LNCaP clone FGC (cell line): Measurements from ENCODE around the gene TMEM250.
A peak's percentile ranks its signal among the peaks of the same experiment; 100 is the strongest.

ENCODE experiments used
- DNase-seq: peaks from one replicate; pipeline ENCODE4 v3.0.0-alpha.2; 2011; ENCODE audit warnings: low read depth
- H3K4me3 ChIP-seq: 2 replicates; pipeline ENCODE4 v1.5.1; 2011; ENCODE audit warnings: mild to moderate bottlenecking, low read depth, low read length, control low read depth
- TF ChIP-seq, protein P1 (sequence below): IDR thresholded peaks from 2 replicates; pipeline ENCODE4 v1.5.1; 2012; ENCODE audit warnings: mild to moderate bottlenecking; ENCODE audit not compliant: control insufficient read depth, insufficient read depth; ENCODE audit errors: extremely low read depth

Gene TMEM250

DNA sequence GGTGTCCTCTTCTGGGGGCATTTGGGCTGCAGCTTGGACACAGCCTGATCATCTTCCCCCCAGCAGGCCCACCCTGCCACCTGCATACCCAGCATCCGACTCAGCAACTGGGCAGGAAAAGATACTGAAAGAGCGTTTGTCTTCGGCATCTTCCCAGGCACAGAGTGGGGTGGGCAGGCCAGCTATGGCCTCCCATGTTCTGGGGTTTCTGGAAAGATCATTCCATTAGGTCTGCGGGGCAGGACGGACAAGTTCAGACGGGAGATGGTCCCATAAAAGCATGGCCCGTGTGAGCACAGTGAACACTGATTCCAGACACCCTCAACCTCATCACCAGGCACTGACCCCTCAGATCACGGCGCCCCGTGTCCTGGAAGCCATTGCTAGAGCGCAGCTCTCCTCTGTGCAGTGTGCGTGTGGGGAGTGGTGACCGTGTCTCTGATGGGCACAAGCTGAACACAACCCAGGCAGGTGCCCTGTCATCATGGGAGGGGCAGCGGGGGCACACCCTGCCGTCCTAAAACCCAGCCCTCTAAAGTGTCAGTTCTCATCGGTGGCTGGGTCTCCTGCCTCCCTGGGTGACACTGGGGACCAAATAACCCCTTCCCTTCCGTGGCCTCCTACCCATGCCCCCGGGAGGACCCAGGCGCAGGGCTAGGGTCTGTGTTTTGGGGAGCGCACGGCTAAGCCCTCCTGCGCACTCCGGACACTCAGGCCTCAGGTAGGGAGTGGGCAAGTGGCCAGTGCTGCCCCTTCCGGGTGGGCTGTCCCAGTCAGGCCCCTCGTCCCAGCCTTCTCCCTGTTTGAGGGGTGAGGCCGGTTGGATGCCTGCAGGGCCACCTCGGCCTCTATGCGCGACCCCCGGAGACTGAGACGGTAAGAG, 13.2 kb upstream of the TMEM250 start:
- TF ChIP-seq, protein P1, sequence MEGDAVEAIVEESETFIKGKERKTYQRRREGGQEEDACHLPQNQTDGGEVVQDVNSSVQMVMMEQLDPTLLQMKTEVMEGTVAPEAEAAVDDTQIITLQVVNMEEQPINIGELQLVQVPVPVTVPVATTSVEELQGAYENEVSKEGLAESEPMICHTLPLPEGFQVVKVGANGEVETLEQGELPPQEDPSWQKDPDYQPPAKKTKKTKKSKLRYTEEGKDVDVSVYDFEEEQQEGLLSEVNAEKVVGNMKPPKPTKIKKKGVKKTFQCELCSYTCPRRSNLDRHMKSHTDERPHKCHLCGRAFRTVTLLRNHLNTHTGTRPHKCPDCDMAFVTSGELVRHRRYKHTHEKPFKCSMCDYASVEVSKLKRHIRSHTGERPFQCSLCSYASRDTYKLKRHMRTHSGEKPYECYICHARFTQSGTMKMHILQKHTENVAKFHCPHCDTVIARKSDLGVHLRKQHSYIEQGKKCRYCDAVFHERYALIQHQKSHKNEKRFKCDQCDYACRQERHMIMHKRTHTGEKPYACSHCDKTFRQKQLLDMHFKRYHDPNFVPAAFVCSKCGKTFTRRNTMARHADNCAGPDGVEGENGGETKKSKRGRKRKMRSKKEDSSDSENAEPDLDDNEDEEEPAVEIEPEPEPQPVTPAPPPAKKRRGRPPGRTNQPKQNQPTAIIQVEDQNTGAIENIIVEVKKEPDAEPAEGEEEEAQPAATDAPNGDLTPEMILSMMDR = no peak
- no peak overlapping the region for H3K4me3 ChIP-seq
- no peak for DNase-seq

DNA sequence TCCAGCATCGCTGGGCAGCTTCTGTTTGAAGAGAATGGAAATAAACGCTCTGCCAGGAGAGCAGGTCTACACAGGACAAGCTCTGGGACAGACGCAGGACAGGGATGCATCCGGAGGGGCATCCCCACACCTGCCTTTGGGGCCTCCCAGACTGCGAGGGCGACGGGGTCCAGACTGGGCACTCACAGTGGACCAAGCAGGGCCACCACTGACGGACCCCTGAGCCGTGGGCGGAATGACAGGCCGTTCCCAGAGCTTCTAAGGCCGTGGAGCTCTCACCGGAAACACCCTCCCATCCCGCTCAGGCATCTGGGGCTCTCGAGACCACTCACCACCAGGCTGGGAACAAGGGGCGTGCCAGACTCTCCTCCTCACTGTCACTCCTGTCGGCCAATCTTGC, 10.5 kb upstream of the TMEM250 start:
- no peak overlapping the region for H3K4me3 ChIP-seq
- TF ChIP-seq, protein P1 = no peak
- DNase-seq = no peak

- H3K4me3 ChIP-seq = no peak overlapping the region
- DNase-seq = no peak
- TF ChIP-seq, protein P1 = no peak
Measured at GRCh38 chr9:136128436-136128835, 9.8 kb upstream of the TMEM250 start.

DNA sequence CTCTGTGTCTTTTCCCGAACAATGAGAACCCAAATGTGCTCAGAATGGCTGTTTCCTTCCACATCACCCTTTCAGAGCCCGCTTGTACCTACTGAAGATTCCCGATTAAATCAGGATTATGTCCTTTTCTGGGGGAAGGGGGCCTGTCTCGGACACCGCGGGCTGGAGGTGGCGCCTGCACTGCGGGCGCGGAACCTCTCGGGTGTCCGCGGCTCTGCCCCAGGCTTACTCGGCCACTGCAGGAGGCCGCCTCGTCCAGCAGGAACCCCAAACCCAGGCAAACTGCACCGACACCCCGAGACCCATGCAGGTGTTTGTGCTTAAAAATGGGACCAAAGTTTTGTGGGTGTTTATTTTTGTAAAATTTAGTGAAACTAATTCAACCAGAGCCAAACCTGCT, 8.6 kb upstream of the TMEM250 start:
- no peak overlapping the region for H3K4me3 ChIP-seq
- TF ChIP-seq, protein P1 = no peak
- no peak for DNase-seq

GRCh38 chr9:136124976-136125692, 6.5 kb upstream of the TMEM250 start:
- no peak overlapping the region for H3K4me3 ChIP-seq
- no peak for DNase-seq
- TF ChIP-seq, protein P1 = no peak

DNA sequence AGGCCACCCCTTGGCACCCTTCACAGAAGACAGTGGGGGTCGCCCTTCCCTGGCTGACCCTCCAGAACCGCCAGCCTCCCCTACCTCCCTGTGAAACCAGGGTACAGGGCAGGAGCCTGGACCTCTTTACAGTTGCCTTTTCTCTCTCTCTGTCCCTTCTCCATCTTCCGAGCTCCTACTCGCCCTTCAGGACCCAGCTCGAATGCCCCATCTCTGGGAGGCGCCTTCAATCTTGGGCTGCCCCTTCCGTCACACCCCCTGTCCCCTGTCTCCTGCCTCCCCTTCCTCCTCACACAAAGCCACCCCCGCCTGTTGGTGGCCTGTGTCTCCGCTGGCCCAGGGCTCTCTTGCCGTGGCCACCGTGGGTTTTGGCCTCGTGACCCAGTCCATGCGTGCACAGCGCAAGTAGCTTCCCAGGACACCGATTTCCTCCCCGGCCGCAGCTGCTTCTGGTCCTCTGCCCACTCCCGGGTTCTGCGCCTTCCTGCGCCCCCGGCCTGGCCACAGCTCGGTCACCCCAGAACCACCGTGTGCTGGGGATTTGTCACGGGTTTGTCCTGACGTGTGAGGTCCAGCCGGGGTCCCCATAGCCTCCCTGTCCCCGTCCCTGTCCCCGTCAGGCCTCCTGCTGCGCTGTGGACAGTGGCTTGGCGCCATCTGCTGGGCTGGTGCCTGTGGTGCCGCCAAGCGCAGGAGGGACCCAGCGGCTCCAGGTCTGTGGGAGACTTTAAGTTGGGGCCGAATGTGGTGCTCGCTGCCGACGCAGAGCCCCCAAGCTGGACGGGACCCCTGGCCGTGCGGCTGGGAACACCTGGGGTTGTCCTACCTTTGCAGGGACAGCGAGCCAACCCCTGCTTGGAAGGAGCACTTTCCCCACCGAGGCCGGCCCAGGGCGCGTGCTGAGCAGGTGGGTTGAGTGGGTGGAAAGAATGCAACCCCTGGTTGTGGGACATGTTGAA, 4.0 kb upstream of the TMEM250 start:
- TF ChIP-seq, protein P1 = peak; percentile 99
- no peak for DNase-seq
- no peak overlapping the region for H3K4me3 ChIP-seq
